ENCODE measurements around the gene COPG1.
"Not testable (repeated sequence)": the region's sequence is repeated elsewhere in the genome, so short reads cannot be mapped to it uniquely, and the experiment has no call there.

COPG1 gene

GRCh38 chr3:129263161-129263910, 13.9 kb downstream of the COPG1 start:
- no peak for DNase-seq
- in situ Hi-C loops (cut with HindIII; ENCODE audit: low pct_ligation_motif_present, low sequenced_read_pairs): no loop called here
- H3K4me3 ChIP-seq (ENCODE audit: low read depth, low read length): no peak overlapping the region
- no peak overlapping the region for H3K27ac ChIP-seq
- H3K27me3 ChIP-seq (replicated peaks): no peaks in the 10 kb centered on the region
- H3K36me3 ChIP-seq (replicated peaks): peaks cover 91% of the 10 kb centered on the region
- no peak for TF ChIP-seq CTCF (IDR thresholded peaks at IDR 0.05; ENCODE audit: low read depth, low read length, missing control alignments)

GRCh38 chr3:129264994-129265393, 15.6 kb downstream of the COPG1 start:
- H3K4me3 ChIP-seq (ENCODE audit: low read depth, low read length); H3K27ac ChIP-seq; in situ Hi-C loops (cut with HindIII; ENCODE audit: low pct_ligation_motif_present, low sequenced_read_pairs); DNase-seq; H3K27me3 ChIP-seq (replicated peaks): not testable (repeated sequence)
- H3K36me3 ChIP-seq (replicated peaks): peaks cover 93% of the 10 kb centered on the region

GRCh38 chr3:129266651-129267050, 17.2 kb downstream of the COPG1 start:
- DNase-seq: no peak
- H3K36me3 ChIP-seq (replicated peaks): peaks cover 93% of the 10 kb centered on the region
- no peaks in the 10 kb centered on the region for H3K27me3 ChIP-seq (replicated peaks)
- in situ Hi-C loops (cut with HindIII; ENCODE audit: low pct_ligation_motif_present, low sequenced_read_pairs): no loop called here
- H3K27ac ChIP-seq: no peak overlapping the region
- TF ChIP-seq CTCF (IDR thresholded peaks at IDR 0.05; ENCODE audit: low read depth, low read length, missing control alignments): no peak
- no peak overlapping the region for H3K4me3 ChIP-seq (ENCODE audit: low read depth, low read length)

- no peak for TF ChIP-seq CTCF (IDR thresholded peaks at IDR 0.05; ENCODE audit: low read depth, low read length, missing control alignments)
Observed at GRCh38 chr3:129268396-129268795, 19.0 kb downstream of the COPG1 start.

GRCh38 chr3:129271674-129272073, 22.3 kb downstream of the COPG1 start:
- Histone ChIP-seq H3K27me3 (replicated peaks) (no peaks in the 10 kb centered on the region), H3K27ac (no peak overlapping the region), H3K4me3 (ENCODE audit: low read depth, low read length) (no peak overlapping the region), H3K36me3 (replicated peaks) (peaks cover 98% of the 10 kb centered on the region)
- in situ Hi-C loops (cut with HindIII; ENCODE audit: low pct_ligation_motif_present, low sequenced_read_pairs): no loop called here
- no peak for DNase-seq
- TF ChIP-seq CTCF (IDR thresholded peaks at IDR 0.05; ENCODE audit: low read depth, low read length, missing control alignments): no peak

More at GRCh38 chr3:129268396-129268795, 19.0 kb downstream of the COPG1 start:
- Histone ChIP-seq H3K27me3 (replicated peaks) (no peaks in the 10 kb centered on the region), H3K27ac (no peak overlapping the region), H3K4me3 (ENCODE audit: low read depth, low read length) (no peak overlapping the region), H3K36me3 (replicated peaks) (peaks cover 98% of the 10 kb centered on the region)
- no peak for DNase-seq
- in situ Hi-C loops (cut with HindIII; ENCODE audit: low pct_ligation_motif_present, low sequenced_read_pairs): no loop called here

- Histone ChIP-seq H3K4me3 (ENCODE audit: low read depth, low read length) (no peak overlapping the region), H3K27ac (no peak overlapping the region), H3K27me3 (replicated peaks) (no peaks in the 10 kb centered on the region), H3K36me3 (replicated peaks) (peaks cover 67% of the 10 kb centered on the region)
- no peak for DNase-seq
- in situ Hi-C loops (cut with HindIII; ENCODE audit: low pct_ligation_motif_present, low sequenced_read_pairs): no loop called here
- no peak for TF ChIP-seq CTCF (IDR thresholded peaks at IDR 0.05; ENCODE audit: low read depth, low read length, missing control alignments)
Observed at GRCh38 chr3:129276385-129276784, 27.0 kb downstream of the COPG1 start.

All from brain microvascular endothelial cell (primary cell).